Adrenal gland (tissue), 5 donors: ENCODE measurements around the gene SLC25A41.

ENCODE experiments used
- CTCF ChIP-seq, 6 experiments: fragments of 450-650 bp in 4 of 6; fragments of 200-600 bp in 2 of 6; sonication (generic) in 1 of 6; IDR thresholded peaks; 1 replicate in 5 of 6; 2 replicates in 1 of 6; pipeline versions ENCODE4 v1.5.1 to v1.8.0; 2016 to 2021; ENCODE audit warnings: antibody characterized with exemption in 6 of 6, mild to moderate bottlenecking in 2 of 6, moderate library complexity in 1 of 6
- POLR2A ChIP-seq, 2 donors: fragments of 450-650 bp; IDR thresholded peaks; one replicate each; pipeline ENCODE4 v1.6.1; 2017; ENCODE audit warnings: antibody characterized with exemption in 2 of 2, mild to moderate bottlenecking in 2 of 2, moderate library complexity in 1 of 2
- donor health status: DM: no; HTN: no; CAD: no.

GRCh38 chr19:6424195-6424938, 9.2 kb downstream of the SLC25A41 start, which contains the start of gene KHSRP:
- peak; percentile 86 to 87 for TF ChIP-seq POLR2A (IDR thresholded peaks at IDR 0.05)
- no peak for TF ChIP-seq CTCF (IDR thresholded peaks at IDR 0.05)
